HG03571 (cell line): ENCODE results near the gene TRRAP.

Source experiments
- ATAC-seq: cut with Tn5 transposase; IDR thresholded peaks from one replicate; pipeline ENCODE4 v1.9.1; 2021; ENCODE audit not compliant: unreplicated experiment

TRRAP gene

DNA sequence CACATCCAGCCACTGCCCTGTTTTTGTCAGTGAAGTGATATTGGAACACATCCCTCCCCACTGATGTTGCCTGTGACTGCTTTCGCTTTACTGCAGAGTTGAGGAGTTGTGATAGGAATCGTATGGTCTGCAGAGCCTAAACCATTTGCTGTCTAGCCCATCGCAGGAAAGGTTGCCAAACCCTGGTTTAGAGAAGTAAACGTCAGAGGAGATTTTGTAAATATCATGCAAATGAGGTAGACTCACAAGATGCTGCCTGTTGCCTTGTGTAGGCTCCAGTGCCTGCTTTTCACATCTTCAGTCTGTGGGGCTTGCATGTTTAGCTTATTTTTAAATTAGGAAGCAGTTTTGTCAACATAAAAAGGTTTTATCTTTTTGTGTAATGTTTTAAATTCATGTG is 107.1 kb downstream of the TRRAP start:
- ATAC-seq, result no peak

DNA sequence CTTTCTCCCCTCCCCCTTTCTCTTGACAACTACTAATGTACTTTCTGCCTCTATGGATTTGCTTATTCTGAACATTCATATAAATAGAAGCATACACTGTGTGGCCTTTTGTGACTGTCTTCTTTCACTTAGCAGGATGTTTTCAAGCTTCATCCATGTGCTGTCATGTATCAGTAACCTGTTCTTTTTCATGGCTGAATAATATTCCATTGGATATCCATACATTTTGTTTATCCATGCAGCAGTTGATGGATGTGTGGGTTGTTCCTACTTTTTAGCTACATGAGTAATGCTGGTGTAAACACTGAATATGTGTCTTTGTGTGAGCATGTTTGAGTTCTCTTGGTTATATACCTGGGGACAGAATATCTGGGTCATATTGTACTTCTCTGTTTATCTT is 107.6 kb downstream of the TRRAP start:
- no peak for ATAC-seq

DNA sequence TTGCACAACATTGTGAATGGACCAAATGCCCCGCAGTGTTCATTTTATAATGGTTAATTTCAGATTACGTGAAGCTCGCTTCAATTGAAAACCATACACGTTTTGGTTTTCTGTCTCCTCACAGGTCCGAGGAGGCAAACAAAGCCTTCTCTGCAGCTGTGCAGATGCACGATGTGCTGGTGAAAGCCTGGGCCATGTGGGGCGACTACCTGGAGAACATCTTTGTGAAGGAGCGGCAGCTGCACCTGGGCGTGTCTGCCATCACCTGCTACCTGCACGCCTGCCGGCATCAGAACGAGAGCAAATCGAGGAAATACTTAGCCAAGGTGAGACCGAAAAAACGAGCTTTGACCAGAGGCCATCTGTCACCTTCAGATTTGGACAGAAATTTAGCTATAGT is 110.3 kb downstream of the TRRAP start:
- ATAC-seq, result no peak

DNA sequence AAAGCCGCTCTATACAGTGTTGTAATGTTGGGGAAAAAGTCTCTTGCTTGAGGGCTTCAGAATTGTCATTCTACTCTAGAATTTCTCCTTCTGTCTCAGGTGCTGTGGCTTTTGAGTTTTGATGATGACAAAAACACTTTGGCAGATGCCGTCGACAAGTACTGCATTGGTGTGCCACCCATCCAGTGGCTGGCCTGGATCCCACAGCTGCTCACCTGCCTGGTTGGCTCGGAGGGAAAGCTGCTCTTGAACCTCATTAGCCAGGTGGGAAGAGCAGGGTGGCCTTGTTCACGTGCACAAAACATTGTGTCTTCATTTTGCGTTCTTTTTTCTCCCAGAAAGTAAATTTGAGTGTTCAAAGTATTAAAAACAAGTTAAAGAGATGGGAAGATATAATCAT is 112.0 kb downstream of the TRRAP start:
- no peak for ATAC-seq

DNA sequence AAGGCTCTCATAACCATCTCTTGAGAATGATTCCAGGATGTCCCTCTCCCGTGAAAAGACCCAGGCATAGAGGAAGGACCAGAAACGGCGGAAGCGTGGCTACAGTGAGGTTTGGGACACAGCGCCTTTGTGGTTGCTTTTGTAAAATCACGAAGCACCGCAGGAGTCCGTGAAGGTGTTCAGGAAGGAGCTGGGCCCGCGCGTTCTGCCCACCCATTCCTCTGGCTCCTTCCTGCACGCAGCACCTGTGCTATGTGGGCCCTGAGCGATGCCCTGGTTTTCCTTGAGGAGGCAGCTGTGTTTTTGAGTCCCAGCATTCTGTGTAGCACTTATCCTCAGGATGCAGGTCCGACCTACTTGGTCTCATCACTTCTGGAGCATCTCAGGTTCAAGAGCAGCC is 112.8 kb downstream of the TRRAP start:
- ATAC-seq, result no peak

DNA sequence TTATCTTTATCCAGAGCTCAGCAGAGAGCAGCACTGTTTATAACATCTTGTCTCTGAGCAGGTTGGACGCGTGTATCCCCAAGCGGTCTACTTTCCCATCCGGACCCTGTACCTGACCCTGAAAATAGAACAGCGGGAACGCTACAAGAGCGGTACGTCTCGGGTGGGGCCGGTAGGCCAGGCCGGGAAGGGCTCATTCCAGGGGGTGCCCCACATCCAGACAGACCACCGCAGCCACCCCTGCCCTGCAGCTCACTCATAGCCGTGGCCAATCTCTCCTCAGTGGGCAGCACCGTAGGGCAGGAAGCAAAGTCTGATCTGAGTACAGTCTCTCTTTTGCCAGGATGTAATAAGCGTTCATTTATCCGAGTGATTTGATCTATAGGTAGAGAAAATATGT is 113.7 kb downstream of the TRRAP start:
- no peak for ATAC-seq

DNA sequence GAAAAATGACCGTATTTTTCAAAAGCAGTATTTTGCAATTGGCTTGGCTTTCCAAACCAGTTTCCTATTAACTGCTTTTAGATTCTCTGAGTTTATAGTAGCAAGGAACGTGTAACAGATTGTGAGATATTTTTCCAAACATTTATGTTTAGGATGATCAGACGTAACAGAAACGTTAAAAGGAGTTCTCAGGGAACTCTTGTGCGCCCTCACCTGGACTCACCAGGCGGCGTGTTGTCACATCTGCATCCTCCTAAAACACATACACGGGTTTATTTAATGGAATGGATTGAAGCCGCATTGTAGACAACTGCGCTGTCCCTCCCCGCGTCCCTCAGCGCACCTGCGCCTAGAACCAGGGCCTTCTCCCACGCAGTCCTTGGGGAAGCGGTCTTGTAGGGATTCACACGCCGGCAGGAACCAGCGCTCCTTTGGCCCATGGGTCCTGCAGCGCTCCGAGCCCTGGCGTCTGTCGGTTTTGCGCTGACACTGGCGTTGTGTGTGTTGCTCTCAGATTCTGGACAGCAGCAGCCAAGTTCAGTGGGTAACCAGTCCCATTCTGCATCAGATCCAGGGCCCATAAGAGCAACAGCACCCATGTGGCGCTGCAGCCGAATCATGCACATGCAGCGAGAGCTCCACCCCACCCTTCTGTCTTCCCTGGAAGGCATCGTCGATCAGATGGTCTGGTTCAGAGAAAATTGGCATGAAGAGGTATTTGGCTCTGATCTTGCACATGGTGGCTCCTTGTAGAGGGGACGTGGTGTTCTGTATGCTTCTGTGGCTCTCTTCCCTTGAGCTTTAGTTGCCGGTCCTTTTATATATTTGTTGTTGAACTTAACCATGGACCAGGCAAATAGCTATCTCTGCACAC is 114.9 kb downstream of the TRRAP start:
- no peak for ATAC-seq

DNA sequence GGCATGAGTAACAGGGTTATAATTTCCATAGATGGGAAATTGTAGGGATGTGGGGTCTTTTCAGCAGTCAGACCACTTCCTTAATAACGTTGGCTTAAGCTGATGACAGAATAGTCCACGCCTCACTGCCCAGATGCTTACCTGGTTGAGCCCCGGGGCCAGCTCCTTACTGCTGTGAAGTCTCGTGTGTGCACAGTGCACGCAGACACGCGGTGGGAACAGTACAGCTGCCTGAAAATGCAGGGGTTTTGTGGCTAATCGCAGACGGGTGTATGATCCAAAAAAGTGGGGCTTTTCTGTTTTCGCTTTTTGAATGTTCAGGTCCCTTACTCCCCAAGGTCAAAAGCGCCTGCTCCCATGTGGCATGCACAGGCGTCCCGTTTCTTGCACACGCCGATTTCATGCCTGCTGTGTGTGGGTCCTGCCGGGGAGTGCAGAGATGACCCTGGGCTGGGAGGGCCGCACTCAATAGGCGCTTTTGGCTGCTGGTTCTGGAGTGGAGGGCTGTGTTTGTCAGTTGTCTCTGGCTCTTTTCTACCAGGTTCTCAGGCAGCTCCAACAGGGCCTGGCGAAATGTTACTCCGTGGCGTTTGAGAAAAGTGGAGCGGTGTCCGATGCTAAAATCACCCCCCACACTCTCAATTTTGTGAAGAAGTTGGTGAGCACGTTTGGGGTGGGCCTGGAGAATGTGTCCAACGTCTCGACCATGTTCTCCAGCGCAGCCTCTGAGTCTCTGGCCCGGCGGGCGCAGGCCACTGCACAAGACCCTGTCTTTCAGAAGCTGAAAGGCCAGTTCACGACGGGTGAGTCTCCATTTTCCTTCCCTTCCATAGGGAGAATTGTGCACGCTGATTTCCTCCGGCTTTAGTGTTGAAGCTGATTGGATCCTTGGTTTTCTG is 116.0 kb downstream of the TRRAP start:
- no peak for ATAC-seq

DNA sequence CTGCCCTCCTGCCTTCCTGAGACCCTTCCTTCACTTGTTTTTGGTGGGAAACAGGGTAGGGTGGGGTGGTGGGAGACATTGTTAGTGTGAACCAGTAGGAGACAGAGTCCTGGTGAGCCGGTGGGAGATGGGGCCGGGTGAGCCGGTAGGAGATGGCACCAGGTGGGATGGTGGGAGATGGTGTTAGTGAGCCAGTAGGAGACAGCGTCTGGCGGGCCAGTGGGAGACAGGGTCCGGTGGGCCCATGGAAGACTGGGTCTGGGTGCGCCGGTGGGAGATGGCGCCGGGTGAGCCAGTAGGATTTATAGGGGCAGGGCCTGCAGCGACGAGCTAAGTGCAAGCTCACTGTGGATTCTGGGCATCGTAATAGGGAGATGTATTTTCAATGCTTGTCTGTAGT is 116.8 kb downstream of the TRRAP start:
- no peak for ATAC-seq

DNA sequence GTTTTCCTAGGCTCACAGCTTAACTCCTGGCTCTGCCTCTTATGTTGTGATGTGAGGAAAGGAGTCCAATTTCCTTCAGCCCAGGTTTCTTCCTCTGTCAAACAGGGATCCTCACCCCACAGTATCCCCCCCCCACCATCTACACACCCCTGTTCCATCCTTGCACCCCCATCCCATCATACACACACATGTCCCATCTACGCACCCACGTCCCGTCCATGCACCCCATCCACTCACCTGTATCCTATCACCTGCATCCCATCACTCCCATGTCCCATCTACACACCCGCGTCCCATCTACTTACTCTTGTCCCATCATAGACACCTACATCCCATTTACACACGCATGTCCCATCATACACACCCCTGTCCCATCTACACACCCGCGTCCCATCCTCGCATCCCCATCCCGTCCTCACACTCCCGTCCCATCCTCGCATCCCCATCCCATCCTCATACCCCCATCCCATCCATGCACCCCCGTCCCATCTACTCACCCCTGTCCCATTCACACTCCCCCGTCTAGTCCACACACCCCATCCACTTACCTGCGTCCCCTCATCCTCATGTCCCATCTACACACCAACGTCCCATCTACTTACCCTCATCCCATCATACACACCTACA is 117.3 kb downstream of the TRRAP start:
- ATAC-seq, result no peak

DNA sequence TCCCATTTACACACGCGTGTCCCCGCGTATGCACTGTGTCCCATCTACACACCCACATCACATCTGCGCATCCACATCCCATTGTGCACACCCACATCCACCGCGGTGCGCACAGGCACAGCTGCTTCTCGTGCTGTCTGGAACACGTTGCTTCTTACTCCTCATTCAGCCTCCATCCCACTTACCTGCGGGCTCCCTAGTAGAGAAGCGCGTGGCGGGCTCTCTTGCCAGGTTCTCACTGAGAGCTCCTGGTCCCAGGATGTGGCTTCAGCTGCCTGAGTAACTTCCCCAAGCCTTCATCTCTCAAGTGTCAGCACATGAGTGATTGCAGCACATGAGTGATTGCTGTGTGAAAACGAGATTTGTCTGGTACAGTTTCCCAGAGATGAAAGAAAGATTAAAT is 117.8 kb downstream of the TRRAP start:
- ATAC-seq, result peak; percentile 75

DNA sequence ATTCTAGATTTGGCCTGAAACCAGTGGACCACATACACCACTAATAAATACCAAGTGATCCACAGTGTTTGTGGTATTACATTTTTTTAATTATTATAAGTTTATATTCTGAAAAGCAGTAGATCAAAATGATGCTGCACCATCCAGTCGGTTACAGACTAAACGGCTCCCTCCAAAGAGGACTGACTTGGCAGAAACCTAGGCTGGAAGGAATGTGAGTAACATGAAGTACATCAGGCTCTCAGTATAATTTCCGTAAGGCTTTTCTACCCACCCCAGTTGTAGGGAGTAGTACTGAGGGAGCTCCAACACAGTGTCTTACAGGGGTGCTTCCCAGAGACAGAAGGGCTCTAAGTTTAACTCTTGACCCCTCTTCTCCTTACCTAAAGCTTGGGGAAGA is 119.5 kb downstream of the TRRAP start:
- ATAC-seq, result no peak

DNA sequence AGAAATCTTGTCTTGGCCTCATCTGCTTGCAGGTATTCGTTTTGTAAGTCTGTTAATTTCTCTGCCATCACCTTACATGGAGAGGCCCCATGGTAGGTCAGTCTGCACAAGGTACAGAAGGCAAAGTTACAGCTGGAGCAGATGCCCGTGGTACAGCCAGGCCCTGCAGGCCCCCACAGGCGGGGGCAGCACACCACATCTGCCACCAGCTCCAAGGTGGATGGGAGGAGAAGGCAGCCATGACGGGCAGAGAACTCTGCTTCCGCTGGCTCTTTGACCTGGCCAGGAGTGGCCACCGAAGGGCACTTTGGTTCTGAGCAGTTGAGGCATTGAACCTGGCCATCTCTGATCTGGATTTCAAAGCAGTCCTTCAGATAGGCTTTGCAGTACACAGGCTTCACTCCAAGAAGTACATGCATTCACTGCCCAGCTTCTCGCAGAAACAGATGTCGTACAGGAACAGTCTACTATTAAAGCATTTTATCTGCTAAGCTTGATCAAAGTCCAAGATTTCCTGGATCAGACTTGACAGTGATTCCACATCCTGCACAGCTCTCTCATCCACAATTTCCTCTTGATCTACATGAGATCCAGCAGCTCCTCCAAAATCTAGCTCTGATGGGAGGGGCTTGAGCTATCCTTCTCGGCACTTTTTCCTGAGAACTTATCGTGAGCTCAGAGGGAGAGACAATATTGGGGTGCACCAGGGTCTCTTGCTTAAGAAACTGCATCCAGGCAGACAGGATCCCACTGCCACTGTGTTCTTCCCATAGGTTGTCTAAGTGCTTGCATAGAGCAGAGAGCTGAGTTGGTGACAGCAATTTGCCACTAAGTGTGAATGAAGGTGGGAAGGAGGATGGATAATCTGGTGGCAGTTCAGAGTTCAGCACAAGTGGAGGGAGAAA is 120.7 kb downstream of the TRRAP start:
- no peak for ATAC-seq

DNA sequence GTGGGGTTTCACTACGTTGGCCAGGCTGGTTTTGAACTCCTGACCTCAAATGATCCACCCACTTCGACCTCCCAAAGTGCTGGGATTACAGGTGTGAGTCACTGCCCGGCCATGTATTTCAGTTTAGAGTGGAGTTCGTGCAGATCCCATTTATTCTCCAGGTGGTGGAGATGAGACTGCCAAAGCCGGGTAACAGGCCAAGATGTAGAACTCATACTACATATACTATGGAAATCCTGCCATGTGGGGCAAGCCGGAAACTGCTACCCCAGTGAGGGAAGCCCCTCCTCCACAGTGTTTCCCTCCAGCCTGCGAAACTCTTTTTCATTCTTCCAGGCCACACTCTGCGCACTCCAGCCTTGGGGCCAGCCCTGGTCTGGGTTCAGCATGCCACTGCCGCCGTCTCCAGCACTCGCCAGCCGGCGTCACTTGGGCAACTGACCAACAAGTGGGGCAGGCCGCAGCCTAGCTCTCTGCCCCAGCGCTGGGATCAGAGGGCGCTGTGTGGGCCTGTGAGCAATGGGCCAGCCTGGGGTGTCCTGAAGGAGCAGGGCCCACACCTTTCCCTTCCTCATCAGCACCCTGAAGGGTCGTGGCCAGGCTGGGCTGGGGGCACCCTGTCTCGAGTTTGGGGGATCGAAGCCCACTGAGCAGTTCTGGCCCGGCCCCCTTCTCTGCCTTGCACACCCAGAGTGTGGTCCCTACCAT is 122.0 kb downstream of the TRRAP start:
- ATAC-seq, result no peak

DNA sequence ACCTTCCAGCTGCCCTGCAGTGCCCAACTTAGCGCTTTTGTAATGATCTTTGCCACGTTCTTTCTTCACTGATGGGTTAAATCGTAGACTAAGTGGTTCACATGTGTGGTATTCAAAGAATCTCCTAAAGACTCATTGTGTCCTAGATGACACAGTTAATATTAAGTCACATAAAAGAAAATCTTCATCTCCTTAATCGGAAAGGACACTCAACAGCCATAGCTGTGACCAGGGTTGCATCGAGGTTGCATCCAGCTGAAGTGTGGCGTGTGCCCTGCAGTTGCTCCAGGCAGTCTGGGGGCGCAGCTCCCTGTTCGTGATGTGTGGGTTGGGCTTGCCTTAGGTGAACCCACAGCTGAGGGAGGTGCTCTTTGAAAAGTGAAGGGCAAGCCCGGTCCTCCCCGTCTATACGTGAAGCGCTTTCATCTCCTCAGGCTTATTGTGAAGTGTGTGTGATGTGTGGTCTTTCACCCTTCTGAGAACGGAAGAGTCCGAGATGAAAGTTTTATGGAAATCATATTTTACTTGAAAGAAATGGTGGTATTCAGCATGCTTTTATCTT is 122.7 kb downstream of the TRRAP start:
- ATAC-seq, result no peak

DNA sequence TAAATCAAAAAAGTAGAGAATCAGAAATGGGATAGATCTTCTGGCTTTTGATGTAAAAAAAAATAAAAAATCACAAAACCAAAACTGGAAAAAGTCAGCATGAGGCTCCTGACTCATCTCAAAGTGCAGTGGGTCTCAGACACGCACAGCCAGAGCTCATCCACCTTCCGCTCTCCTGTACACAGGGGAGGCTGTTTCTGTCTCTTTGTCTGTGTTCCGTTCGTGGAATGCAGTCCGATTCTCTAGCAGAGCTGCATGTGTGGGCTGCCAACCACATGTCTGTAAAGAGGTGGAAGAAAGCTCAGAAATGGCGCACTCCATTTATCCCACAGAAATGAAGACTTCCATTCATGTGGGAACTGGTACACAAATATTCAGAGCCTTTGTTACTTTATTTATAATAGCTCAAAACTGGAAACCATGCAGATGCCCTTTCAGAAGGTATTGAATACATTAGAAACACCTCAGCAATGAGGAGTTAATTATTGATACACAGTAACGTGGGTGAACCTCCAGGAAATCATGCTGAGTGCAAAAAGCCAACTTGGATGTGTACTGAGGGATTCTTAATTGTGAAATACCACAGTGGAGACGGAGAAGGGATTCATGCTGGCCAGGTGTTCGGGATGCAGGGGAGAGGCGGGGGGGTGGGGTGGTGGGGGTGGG is 123.3 kb downstream of the TRRAP start:
- ATAC-seq, result no peak

DNA sequence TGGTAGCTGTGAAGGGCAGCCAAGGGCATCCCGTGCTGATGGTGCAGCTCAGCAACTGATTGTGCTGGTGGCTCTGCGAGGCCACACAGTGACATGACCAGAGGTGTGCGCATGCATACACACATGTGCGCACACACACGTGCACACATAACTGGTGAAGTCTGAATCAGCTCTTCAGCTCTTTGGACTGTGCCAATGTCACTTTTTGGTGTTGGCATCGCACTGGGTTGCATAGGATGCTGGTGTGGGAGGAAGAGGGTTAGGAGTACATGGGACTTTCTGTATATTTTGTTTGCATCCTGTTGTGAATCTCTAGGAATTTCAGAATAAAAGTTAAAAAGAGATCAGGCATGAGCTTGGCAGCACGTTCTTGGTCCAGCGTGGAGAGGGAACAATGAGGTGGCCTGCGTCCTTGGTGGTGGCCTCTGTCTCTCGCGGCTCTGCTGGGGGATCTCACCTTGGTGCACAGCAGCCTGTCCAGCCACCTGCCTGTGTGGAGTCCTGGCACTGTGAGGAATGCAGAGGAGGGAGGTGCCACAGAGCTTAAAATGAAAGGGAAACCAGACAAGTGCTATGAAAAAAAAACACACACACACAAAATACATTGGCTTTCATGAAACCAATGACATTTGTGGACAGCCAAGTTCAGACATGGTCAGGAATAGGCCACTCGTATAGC is 124.0 kb downstream of the TRRAP start:
- no peak for ATAC-seq

DNA sequence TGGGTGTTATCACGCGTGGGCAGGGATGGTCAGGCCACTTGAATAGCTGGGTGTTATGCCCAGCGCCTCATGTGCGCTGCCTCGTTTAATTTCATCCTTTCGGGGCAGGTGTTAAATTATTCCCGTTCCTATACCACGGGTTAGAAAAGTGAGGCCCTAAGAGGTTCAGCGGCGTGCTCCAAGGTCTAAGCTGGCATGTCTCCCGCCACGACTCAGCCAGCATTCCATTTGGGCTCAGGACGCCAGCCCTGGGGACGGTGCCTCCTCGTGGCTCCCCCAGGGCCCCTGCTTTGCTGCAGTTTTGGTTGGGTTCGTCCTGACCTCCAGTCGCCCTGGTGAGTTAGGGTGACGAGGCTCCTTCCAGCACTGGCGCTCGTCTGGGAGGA is 124.5 kb downstream of the TRRAP start:
- ATAC-seq, result no peak

DNA sequence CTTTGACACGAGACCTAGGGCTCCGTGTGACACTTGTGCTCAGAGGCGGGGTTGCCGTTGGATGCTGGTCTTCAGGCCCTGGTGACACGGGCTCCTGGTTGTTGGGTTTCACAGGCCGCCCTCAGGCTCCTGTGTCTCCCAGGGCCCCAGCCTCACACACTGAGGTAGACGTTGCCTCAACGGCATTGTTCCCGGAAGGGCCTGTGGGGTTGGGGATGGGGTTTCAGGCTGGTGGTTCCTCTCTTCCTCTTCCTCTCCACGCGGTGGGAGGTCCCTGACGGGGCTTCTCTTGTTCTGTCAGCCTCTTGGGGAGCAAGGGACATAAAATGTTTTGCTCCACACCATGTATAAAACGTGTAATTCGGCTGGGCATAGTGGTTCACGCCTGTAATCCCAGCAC is 125.1 kb downstream of the TRRAP start:
- ATAC-seq, result no peak
